Loucy (cell line): Measurements from ENCODE around the gene KBTBD2.
A peak's percentile ranks its signal among the peaks of the same experiment; 100 is the strongest.

Experiments
- H2AFZ ChIP-seq: fragments of 200-600 bp; sonication (generic); 2 replicates; pipeline ENCODE4 v1.6.0; 2016; ENCODE audit warnings: antibody characterized with exemption, mild to moderate bottlenecking, low read length, moderate library complexity
- H3F3A ChIP-seq: fragments of 200-600 bp; 2 replicates; pipeline ENCODE4 v1.6.0; 2016; ENCODE audit warnings: antibody characterized with exemption, low read depth, mild to moderate bottlenecking
- H3K27me3 ChIP-seq: fragments of 200-600 bp; sonication (generic); 2 replicates; pipeline ENCODE4 v1.6.1; 2014; ENCODE audit warnings: low read length, mild to moderate bottlenecking; ENCODE audit not compliant: insufficient read depth, poor library complexity, severe bottlenecking
- H3K36me3 ChIP-seq: fragments of 200-600 bp; sonication (generic); 2 replicates; pipeline ENCODE4 v1.6.1; 2016; ENCODE audit warnings: low read length; ENCODE audit not compliant: insufficient read depth
- H3K4me1 ChIP-seq: fragments of 200-600 bp; sonication (generic); 2 replicates; pipeline ENCODE4 v1.5.1; 2014; ENCODE audit warnings: low read length, mild to moderate bottlenecking; ENCODE audit not compliant: insufficient read depth, poor library complexity, severe bottlenecking
- H3K4me2 ChIP-seq: fragments of 200-600 bp; sonication (generic); 2 replicates; pipeline ENCODE4 v1.6.0; 2014; ENCODE audit warnings: antibody characterized with exemption, low read length, low read depth, mild to moderate bottlenecking; ENCODE audit not compliant: poor library complexity, severe bottlenecking
- H3K4me3 ChIP-seq: fragments of 200-600 bp; sonication (generic); 2 replicates; pipeline ENCODE4 v1.5.1; 2014; ENCODE audit warnings: low read length, mild to moderate bottlenecking, mixed read lengths; ENCODE audit not compliant: poor library complexity, severe bottlenecking
- H3K79me2 ChIP-seq: fragments of 200-600 bp; sonication (generic); 2 replicates; pipeline ENCODE4 v1.6.1; 2014; ENCODE audit warnings: low read length; ENCODE audit not compliant: insufficient read depth
- H3K9ac ChIP-seq: fragments of 200-600 bp; sonication (generic); 2 replicates; pipeline ENCODE4 v1.6.0; 2014; ENCODE audit warnings: mild to moderate bottlenecking, low read depth, low read length, moderate library complexity; ENCODE audit not compliant: poor library complexity, severe bottlenecking
- H3K9me2 ChIP-seq: fragments of 200-600 bp; sonication (generic); replicated peaks from 2 replicates; pipeline ENCODE4 v1.6.1; 2016; ENCODE audit warnings: low read depth, low read length, mixed read lengths
- H3K9me3 ChIP-seq: fragments of 200-600 bp; sonication (generic); 2 replicates; pipeline ENCODE4 v1.6.1; 2014; ENCODE audit warnings: mild to moderate bottlenecking, antibody characterized with exemption, low read length, low read depth; ENCODE audit not compliant: insufficient read depth
- H4K20me1 ChIP-seq: fragments of 200-600 bp; sonication (generic); 2 replicates; pipeline ENCODE4 v1.6.0; 2014; ENCODE audit warnings: antibody characterized with exemption, low read length, mild to moderate bottlenecking; ENCODE audit not compliant: insufficient read depth, poor library complexity, severe bottlenecking
- CTCF ChIP-seq: fragments of 200-600 bp; sonication (generic); conservative IDR thresholded peaks from 2 replicates; pipeline ENCODE4 v1.5.1; 2014; ENCODE audit warnings: mild to moderate bottlenecking, antibody characterized with exemption, low read length
- EZH2phosphoT487 ChIP-seq: fragments of 200-600 bp; IDR thresholded peaks from 2 replicates; pipeline ENCODE4 v1.6.1; 2018; ENCODE audit warnings: antibody characterized with exemption, mild to moderate bottlenecking, moderate library complexity, borderline replicate concordance

Gene KBTBD2

DNA sequence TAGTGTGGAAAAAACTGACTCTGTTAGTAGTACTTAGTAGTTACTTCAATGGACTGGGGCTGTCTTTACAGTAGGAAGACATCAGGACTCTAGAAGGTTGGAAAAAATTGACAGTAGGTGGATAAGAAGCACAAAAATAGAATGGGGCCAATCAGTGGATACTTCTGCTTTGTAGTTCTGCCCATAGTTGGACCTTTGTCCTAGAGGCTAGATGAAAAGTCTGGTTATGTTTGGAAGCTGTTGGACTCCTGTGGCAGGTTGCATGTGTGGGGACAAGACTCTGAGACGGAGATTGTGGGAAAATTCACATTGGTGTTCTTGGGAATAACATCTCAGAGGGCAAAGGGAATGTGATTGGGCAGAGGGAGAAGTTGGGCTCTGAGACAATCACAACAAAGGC, 18.6 kb upstream of the KBTBD2 start:
- TF ChIP-seq EZH2phosphoT487 (no peak), CTCF (no peak)

GRCh38 chr7:32905175-32905662, 13.7 kb upstream of the KBTBD2 start:
- 0 out of 2 replicates have a peak overlapping the region, but pooled peaks have one; percentile 11 for H2AFZ ChIP-seq
- H3K9me3 ChIP-seq = no peaks in the 10 kb centered on the region
- H3K4me2 ChIP-seq = peak overlapping the region; percentile 39
- H3K27me3 ChIP-seq = no peaks in the 10 kb centered on the region
- peaks cover 5% of the 10 kb centered on the region for H3K4me1 ChIP-seq
- H4K20me1 ChIP-seq = no peaks in the 10 kb centered on the region
- no peaks in the 10 kb centered on the region for H3K79me2 ChIP-seq
- no peaks in the 10 kb centered on the region for H3K9me2 ChIP-seq
- H3K9ac ChIP-seq = no peak overlapping the region
- peak overlapping the region; percentile 6 for H3K4me3 ChIP-seq
- no peaks in the 10 kb centered on the region for H3F3A ChIP-seq
- TF ChIP-seq EZH2phosphoT487 (no peak), CTCF (no peak)
- no peaks in the 10 kb centered on the region for H3K36me3 ChIP-seq

More for the DNA sequence above, 18.6 kb upstream of the KBTBD2 start:
- Histone ChIP-seq H3K9me2 (no peaks in the 10 kb centered on the region), H3K36me3 (no peaks in the 10 kb centered on the region), H3F3A (no peaks in the 10 kb centered on the region), H3K9ac (no peak overlapping the region), H3K4me3 (no peak overlapping the region), H3K27me3 (no peaks in the 10 kb centered on the region), H3K4me1 (peaks cover 2% of the 10 kb centered on the region), H3K79me2 (no peaks in the 10 kb centered on the region), H2AFZ (no peak overlapping the region), H4K20me1 (no peaks in the 10 kb centered on the region), H3K4me2 (no peak overlapping the region), H3K9me3 (no peaks in the 10 kb centered on the region)

GRCh38 chr7:32901629-32902028, 10.1 kb upstream of the KBTBD2 start:
- Histone ChIP-seq H3F3A (no peaks in the 10 kb centered on the region), H3K4me3 (no peak overlapping the region), H3K9me2 (no peaks in the 10 kb centered on the region), H2AFZ (no peak overlapping the region), H3K27me3 (no peaks in the 10 kb centered on the region), H3K9me3 (no peaks in the 10 kb centered on the region), H3K36me3 (no peaks in the 10 kb centered on the region), H4K20me1 (no peaks in the 10 kb centered on the region), H3K9ac (no peak overlapping the region), H3K4me1 (peaks cover 5% of the 10 kb centered on the region), H3K4me2 (no peak overlapping the region), H3K79me2 (no peaks in the 10 kb centered on the region)
- no peak for TF ChIP-seq EZH2phosphoT487
- no peak for TF ChIP-seq CTCF
